Stimulated activated CD4-positive, alpha-beta T cell treated with anti-CD3 and anti-CD28 coated beads, Interleukin-2, amount 100 ng/mL, for 24 hours (primary cell): ENCODE results near the gene SETD4.

Source experiments
- DNase-seq, 2 donors: peaks; one replicate each; pipeline ENCODE4 v3.0.0-alpha.2; 2020

SETD4 gene

DNA sequence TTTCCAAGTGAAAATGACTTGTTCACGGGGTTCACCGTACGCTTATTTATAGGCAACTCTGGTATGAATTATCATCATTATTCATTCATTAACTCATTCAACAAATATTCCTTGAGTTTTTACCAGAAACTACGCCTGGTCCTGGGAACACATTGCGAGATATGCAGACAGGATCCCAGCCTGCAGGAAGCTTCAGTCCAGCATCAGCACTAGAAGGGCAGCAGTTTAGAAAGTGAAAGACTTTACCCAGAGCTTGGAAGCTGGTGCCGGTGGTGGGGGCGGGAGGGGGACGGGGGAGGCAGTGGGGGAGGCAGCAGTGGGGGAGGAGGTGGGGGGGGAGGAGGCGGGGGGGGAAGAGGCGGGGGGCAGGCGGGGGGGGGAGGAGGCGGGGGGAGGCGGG is 55.9 kb downstream of the SETD4 start:
- no peak for DNase-seq

DNA sequence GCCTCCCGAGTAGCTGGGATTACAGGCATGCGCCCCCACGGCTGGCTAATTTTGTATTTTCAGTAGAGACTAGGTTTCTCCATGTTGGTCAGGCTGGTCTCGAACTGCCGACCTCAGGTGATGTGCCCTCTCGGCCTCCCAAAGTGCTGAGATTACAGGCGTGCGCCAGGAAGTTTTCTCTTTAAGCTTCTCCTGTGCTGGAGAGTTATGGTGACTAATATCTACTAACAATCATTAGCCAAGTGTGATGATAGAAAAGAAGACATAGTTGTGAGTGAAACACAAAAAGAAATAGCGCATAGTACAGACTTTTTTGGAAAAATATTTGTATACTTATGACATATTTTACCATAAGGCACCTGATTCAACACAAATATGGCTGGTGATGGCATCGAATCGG is 56.5 kb downstream of the SETD4 start:
- no peak for DNase-seq

DNA sequence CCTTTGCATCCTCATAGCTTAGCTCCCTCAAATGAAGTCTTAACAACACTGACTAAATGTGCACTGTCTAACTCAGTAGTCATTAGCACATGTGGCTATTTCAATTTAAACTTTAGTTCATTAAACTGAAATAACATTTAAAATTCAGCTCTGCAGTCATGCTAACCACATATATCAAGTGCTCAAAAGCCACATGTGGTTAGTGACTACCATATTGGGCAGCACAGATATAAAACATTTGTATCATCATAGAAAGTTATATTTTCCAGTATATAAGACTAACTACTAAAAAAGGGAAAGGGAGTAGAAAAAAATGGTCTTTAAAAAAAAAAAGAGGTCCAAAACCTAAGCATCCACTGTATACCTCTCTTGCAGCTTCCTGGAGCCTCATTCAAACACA is 64.1 kb downstream of the SETD4 start:
- DNase-seq = no peak

DNA sequence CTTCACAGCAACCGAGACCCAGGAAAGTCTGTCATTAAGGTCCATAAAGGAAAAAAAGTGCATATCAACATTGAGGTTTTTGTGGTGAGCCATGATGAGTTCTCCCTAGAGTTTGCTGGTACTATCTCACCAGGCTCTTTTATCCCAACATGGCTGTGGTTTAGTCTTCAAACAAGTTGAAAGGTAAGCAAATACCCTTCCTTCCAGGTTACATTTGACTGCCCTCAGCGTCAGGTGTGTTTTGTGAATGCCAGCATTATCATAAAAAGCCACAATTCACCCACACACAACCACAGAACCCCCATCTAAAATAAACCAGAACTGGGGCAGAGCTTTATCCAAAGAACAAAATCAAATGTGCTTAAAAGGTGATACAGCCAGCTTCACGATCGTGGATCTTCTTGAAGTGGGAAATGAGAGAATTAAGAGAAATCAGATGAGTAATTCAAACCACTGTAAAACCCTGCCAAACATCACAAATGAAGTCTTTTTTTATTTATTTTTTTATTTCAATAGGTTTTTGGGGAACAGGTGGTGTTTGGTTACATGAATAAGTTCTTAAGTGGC is 64.7 kb downstream of the SETD4 start:
- peak in 1 of 2 donors; percentile 5 for DNase-seq

DNA sequence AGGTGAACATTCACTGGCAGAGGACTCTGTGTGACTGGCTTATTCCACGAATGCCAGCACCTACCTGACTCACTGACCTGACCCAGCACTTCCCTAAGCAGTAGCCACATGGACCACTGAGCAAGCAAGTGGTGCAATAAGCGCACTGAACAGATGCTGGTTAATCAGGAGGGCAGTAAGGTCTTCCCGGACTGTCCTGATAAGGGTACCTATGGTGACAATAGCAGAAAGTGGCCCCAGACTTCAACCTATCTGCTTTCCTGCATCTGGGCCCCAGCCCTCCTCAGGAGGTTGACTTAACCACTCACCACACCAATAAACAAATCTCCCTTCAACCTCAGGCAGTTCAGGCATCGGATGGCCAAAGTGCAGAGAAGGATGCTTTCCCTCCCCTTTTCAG is 65.7 kb downstream of the SETD4 start:
- DNase-seq = no peak

DNA sequence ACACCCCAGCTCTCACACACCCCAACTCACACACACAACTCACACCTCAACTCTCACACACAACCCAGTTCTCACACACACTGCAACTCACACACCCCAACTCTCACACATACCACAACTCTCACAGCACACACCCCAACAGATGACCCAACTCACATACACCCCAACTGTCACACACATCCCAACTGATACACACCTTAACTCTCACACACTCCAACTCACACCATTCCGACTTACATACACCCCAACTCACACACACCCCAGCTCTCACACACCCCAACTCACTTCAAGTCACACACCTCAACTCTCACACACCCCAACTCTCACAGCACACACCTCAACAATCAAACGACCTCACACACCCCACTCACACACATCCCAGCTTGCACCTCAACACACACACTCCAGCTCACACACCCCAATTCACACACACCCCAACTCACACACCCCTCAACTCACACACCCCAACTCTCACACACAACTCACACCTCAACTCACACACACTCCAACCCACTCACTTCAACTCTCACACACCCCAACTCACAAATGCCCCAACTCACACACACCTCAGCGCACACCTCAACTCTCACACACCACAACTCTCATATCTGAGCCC is 66.3 kb downstream of the SETD4 start:
- no peak for DNase-seq

GRCh38 chr21:35991131-35991530 is 69.2 kb downstream of the SETD4 start:
- no peak for DNase-seq

- DNase-seq = no peak
Observed at GRCh38 chr21:35990609-35991008, 69.7 kb downstream of the SETD4 start.

- no peak for DNase-seq
Observed at GRCh38 chr21:35989138-35989735, 71.1 kb downstream of the SETD4 start.

- no peak for DNase-seq
Observed at GRCh38 chr21:35988416-35989137, 71.7 kb downstream of the SETD4 start.

DNA sequence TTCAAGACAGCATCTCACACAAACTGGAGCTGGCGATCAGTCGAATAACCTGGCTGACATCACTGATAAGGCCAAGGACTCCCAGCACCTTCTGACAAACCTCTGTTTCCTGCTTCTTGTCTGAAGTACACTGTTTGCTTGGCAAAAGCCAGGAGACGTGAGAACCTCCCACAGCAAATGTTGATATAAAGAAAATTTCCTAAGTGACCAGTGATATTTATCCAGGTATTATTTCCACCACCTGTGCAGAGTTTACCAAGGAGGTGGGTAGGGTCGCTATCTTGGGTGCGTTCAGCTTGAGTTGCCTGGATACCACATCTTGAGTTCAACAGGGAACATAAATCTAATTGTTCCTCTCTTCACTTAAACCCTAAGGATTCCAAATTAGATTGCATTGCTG is 72.9 kb downstream of the SETD4 start:
- no peak for DNase-seq

- DNase-seq = no peak
Observed at GRCh38 chr21:35984654-35985361, 75.5 kb downstream of the SETD4 start.
